A549 (cell line): ENCODE data around the gene WDR38.

Experiments used
- CEBPB ChIP-seq, 2 experiments: fragments of >200 bp in 1 of 2; sonication (Bioruptor Twin) in 1 of 2; formaldehyde crosslinking in 1 of 2; IDR thresholded peaks; 2 replicates each; pipeline ENCODE4 v1.6.1; 2012 to 2016
- CTCF ChIP-seq: fragments of >200 bp; sonication (Bioruptor Twin); formaldehyde crosslinking; IDR thresholded peaks from 3 replicates; pipeline ENCODE4 v1.5.1; 2016
- EP300 ChIP-seq, 2 experiments: fragments of >200 bp; sonication (Bioruptor Twin); formaldehyde crosslinking; IDR thresholded peaks; 2 replicates in 1 of 2; 3 replicates in 1 of 2; pipeline ENCODE4 v1.6.1; 2016 to 2017
- FOSB ChIP-seq: fragments of 250-450 bp; sonication (Bioruptor Pico); IDR thresholded peaks from 2 replicates; pipeline ENCODE4 v1.5.0; 2020; ENCODE audit warnings: mild to moderate bottlenecking, moderate library complexity
- FOXS1 ChIP-seq: fragments of 250-450 bp; sonication (Bioruptor Pico); IDR thresholded peaks from 2 replicates; pipeline ENCODE4 v1.5.0; 2020; ENCODE audit warnings: mild to moderate bottlenecking, moderate library complexity
- GATA3 ChIP-seq: IDR thresholded peaks from 2 replicates; pipeline ENCODE4 v1.6.1; 2012; ENCODE audit warnings: borderline replicate concordance
- MYC ChIP-seq: IDR thresholded peaks from 2 replicates; pipeline ENCODE4 v1.6.1; 2012; ENCODE audit warnings: mild to moderate bottlenecking, inconsistent platforms, low read length, improper control_type of control experiment, borderline replicate concordance
- NPAS2 ChIP-seq: fragments of 250-450 bp; sonication (Bioruptor Pico); IDR thresholded peaks from 2 replicates; pipeline ENCODE4 v1.8.0; 2022; ENCODE audit warnings: mild to moderate bottlenecking, moderate library complexity, borderline replicate concordance
- POLR2A ChIP-seq: IDR thresholded peaks from 2 replicates; pipeline ENCODE4 v1.6.1; 2012; ENCODE audit warnings: mild to moderate bottlenecking, low read length
- POLR2AphosphoS2 ChIP-seq: conservative IDR thresholded peaks from 2 replicates; pipeline ENCODE4 v1.6.1; 2012; ENCODE audit warnings: low read length, improper control_type of control experiment, inconsistent platforms
- USF2 ChIP-seq: fragments of 450-650 bp; IDR thresholded peaks from 2 replicates; pipeline ENCODE4 v1.6.1; 2014; ENCODE audit warnings: antibody characterized with exemption

- TF ChIP-seq FOXS1 (CRISPR knock-in tag): no peak
- TF ChIP-seq CTCF: no peak
- no peak for TF ChIP-seq FOSB (CRISPR knock-in tag)
- no peak for TF ChIP-seq MYC
- no peak for TF ChIP-seq EP300 (IDR thresholded peaks at IDR 0.05)
- TF ChIP-seq CEBPB (IDR thresholded peaks at IDR 0.05): no peak
- TF ChIP-seq USF2: no peak
- no peak for TF ChIP-seq NPAS2 (CRISPR knock-in tag)
- TF ChIP-seq GATA3: no peak
- TF ChIP-seq POLR2AphosphoS2: no peak
- no peak for TF ChIP-seq POLR2A
Measured at GRCh38 chr9:124877021-124877782, 23.9 kb downstream of the WDR38 start.
